ENCODE measurements around the gene GALNTL6.

DNA sequence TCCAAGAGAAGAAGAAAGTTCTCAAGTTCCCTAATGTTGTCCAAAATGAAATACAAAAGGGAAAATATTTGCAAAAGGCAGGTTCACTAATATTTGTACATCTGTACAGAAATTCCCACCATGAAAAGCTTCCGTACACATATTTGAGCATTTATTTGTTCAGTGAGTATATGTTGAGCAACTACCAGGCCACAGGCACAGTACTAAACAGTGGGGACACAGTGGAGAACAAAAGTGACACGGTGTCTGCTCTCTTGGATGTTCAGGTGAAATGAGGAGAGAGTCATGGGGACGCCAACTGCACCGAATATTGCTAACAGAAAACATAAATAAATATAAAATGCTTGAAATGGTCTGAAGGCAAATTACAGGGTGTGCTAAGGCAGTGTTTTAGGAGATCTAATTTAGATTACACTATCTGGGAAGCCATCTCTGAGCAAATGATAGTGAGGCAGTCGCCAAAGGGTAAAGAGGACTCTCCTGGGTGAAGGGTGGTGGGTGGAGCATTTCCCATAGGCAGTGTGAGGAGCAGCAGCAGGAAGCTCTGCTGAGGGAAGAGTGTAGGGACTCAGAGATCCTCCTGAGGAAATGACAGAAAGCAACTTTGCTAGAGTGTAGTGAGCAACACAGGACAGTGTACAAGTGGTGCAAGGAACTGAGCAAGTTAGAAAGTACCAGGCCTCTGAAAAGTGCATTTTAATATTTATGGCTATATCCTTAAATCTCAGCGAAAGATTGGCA lies 375.2 kb downstream of the GALNTL6 start:
- no peak for TF ChIP-seq CTCF (conservative IDR thresholded peaks at IDR 0.05; ENCODE audit: low read length)
- no peak for TF ChIP-seq EZH2phosphoT487 (IDR thresholded peaks at IDR 0.05; ENCODE audit: borderline replicate concordance)
